GM18517 (cell line): ENCODE results near the gene ALAS1.
"Not testable (repeated sequence)": the region's sequence is repeated elsewhere in the genome, so short reads cannot be mapped to it uniquely, and the experiment has no call there.

Source experiments
- ATAC-seq: cut with Tn5 transposase; IDR thresholded peaks from one replicate; pipeline ENCODE4 v1.9.1; 2021; ENCODE audit warnings: mild to moderate bottlenecking, moderate library complexity; ENCODE audit not compliant: unreplicated experiment

ALAS1 gene

DNA sequence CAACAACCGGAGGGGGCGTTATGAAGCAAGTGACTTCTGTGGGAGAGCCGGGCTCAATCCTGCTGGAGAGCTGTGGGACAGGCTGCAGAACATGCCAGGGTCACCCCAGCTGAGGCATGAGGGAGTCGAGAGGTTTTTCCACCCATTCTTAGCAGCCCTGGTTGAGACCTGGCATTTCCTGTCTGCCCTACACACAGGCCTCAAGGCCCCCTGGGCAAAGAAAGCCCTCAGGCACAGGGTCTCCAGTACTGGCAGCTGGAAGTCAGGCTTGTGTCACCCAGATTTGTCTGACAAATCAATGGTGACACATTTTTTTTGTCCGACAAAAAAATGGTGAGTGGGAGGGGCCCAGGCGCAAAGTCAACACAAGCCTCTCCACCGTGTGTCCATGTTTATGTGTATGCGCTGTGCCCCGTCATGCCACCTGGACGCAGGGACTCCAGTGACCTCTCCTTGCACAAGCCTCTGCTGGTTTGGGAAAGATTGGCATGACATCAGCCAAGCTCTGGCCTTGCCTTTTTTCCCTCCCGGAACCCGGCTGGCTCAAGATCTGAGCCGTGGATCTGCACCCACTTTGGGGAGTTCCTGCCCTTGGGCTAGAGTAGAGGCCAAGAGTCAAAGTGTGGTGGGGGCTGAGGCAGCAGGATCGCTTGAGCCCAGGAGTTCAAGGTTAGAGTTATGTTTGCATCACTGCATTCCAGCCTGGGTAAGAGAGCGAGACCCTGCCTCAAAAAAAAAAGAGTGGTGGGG lies 20.8 kb upstream of the ALAS1 start:
- no peak for ATAC-seq

DNA sequence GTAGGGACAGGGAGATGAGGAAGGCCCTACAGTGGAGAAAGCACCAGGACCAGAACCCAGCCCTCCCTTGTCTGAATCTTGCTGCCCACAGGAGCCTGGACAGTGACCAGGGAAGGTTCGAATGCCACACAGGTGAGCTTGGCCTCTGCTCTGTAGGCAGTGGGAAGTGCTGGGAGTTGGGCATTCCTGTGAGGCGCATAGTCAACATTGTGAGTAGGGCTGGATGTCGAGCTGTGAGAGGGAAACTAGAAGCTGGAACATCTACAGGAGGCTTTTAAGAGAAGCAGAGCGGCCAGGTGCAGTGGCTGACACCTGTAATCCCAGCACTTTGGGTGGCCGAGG lies 20.3 kb upstream of the ALAS1 start:
- no peak for ATAC-seq

DNA sequence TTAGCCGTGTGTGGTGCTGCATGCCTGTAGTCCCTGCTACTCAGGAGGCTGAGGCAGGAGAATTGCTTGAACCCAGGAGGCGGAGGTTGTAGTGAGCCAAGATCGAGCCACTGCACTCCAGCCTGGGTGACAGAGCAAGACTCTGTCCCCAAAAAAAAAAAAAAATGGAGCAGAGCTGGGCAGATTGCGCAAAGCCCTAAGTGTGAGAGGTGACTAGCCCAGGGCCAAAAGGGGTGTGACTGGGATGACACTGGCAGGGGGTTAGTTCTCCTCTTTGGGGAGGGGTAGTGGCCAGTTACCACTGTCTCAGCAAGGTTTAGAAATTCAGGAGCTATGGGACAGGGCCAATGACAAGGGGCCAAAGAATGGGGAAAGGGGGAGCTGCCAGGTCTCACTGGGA lies 19.8 kb upstream of the ALAS1 start:
- ATAC-seq, result not testable (repeated sequence)

DNA sequence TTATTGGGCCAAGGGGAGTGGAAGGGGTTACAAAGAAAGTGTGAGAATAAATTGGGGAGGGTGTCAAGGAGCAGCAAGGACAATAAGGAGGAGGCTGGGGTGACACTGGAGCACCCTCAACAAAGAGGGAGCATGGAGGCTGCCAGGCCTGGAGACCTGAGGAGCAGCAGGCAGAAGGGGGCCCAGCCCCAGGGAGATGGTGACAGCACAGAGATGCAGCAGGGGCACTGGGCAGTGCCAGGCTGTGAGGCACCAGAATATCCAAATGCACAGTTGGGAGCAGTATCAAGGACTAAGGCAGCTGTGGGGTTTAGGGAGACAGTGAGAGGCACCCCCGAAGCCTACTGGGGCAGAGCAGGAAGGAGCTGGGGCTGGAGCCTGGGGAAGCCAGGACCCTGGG lies 19.4 kb upstream of the ALAS1 start:
- ATAC-seq, result no peak

- ATAC-seq, result no peak
Measured at GRCh38 chr3:52181543-52181942, 16.4 kb upstream of the ALAS1 start.

DNA sequence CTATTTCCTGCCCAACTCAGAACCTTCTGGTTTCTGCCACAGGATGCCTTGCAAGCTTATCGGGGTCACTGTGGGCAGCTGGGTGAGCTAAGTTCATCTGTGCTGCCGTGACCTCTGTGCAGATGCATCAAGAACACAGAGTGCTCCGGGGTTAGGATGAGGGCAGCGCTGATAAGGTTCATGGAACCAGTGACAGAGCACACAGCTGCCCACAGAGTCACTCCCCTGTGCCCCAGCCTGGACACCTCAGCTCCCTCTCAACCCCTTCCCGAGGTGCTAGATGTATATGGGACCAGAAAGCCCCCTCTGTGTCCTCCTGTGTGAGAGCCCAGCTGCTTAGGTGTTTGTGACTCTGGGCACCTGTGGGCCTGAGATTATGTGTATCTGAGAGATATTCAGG lies 15.8 kb upstream of the ALAS1 start:
- ATAC-seq, result no peak

- no peak for ATAC-seq
Measured at GRCh38 chr3:52182691-52183090, 15.3 kb upstream of the ALAS1 start.

DNA sequence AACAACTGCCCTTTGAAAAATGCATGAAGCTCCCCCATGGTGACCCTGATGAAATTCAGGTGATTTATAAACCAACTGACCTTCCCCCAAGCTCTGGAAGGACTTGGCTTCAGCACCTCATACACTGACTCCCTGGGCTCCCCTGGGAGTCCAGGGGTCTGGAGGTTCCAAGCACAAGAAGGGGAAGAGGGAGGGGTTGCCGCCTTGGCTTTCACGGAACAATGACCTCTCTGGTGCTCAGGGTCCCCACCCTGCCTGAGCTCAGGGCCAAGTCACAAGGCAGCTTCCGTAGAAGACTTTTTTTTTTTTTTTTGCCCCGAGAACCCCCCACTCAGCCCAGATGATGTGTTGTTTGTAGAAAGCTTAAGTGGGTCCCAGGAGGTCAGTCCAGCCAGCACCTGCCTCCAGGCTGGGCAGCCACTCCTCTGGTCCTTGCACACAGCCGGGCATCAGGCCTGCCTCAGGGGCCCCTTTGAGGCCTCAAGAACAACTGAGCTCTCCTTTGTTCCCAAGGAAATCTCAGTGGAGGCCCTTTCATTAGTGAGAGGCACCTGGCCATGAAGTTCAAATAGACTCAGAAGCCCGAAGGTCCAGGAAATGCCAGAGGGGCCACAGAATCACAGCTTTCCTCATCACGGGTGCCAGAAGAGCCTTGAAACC lies 14.0 kb upstream of the ALAS1 start:
- ATAC-seq, result no peak

GRCh38 chr3:52184690-52185089 lies 13.3 kb upstream of the ALAS1 start:
- ATAC-seq, result no peak

- no peak for ATAC-seq
Measured at GRCh38 chr3:52185311-52185710, 12.6 kb upstream of the ALAS1 start.

DNA sequence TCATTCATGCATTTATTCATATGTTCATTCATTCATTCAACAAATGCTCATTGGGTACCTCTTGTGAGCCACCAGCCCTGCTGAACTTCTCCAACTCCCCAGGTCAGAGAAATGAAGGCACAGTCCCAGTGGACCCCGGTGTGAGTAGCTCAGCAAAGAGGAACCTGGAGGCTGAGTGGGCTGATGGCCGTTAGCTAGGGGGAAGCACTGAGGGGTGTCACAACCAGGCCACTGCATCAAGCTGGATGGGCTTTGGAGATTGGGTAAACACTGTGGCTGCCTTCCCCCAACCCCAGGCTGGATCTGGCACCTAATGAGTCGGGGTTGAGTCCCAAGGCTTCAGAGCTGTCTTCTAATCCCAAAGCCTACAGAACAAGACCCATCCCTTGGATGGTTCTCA lies 12.1 kb upstream of the ALAS1 start:
- ATAC-seq, result no peak

GRCh38 chr3:52186729-52187128 lies 11.2 kb upstream of the ALAS1 start:
- no peak for ATAC-seq

DNA sequence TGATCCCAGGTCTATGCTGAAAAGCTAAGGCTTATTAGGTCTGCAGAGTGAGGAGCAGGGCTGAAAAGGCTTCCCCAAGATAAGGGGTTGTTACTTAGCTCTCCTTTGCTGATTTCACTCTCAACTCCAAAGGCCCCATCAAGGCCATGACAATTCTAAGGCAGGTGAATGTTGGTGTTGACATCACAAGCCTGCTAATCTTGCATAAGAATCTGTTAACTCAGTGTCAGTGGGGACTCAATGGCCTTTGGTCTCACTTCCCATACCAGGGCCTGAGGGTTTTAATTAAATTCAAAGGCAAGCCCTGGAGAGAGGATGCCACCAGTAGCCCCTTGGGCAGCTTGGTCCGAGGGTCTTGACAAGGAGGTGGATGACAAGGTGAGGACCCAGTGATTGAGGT lies 9.4 kb upstream of the ALAS1 start:
- ATAC-seq, result no peak

DNA sequence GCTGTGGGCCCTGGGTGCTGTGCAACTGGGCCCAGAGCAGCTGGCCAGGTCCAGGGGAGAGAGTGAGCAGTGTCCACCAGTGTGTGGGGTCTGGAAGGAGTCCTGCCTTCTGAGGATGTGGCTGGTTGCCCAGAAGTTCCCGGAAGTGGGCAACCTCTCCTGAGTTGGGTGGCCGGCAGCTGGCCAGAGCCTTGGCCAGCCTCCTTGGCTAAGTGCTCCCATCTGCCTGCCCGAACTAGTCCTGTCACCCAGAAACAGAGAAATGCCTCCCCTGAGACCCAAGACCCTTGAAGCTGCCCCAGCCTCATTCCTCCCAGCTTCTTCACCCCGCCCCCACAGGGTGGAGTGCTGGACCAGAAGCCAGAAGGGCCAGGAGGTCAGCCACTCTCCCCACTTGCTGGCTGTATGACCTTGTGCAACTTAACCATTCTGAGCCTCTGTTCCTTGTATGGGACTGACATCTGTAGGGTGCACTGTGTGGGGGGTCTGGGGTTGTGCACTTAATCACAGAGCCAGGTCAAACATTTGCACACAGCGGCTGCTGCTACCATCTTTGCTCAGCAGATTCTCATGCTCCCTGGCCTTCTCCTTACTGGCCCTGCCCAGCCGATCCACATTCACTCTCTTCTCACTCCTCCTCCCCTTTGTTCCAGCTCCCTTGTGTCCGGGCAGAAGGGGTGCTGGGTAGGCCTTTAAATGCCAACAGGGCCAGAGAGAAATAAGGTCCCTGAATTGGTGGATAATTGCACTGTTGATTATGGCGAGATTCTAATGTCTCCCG lies 7.5 kb upstream of the ALAS1 start:
- ATAC-seq, result no peak

GRCh38 chr3:52191663-52192062 lies 6.3 kb upstream of the ALAS1 start:
- no peak for ATAC-seq

- no peak for ATAC-seq
Measured at GRCh38 chr3:52193065-52193464, 4.9 kb upstream of the ALAS1 start.

- no peak for ATAC-seq
Measured at GRCh38 chr3:52194485-52195290, 3.3 kb upstream of the ALAS1 start.

GRCh38 chr3:52195291-52195597 lies 2.7 kb upstream of the ALAS1 start:
- ATAC-seq, result no peak

- no peak for ATAC-seq
Measured at GRCh38 chr3:52195823-52196331, 2.1 kb upstream of the ALAS1 start.

DNA sequence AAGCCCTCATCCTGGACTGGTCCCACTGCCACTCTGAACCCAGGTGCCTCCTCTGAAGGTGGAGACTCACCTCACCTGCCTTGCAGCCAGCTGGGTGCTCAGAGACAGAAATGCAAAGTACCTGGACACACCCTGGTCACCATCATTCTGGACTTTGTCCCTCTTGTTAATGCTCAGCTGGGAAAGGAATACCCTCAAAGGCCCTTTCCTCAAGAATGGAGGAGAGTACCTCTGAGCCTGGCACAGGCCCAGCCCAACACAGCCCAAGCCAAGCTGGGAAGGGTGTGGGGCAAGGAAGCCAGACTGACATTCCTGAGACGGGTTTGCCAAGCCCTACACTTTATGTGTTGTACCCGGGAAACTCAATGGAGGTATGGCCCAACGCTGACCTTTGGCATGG lies 983 bp upstream of the ALAS1 start:
- ATAC-seq, result no peak

DNA sequence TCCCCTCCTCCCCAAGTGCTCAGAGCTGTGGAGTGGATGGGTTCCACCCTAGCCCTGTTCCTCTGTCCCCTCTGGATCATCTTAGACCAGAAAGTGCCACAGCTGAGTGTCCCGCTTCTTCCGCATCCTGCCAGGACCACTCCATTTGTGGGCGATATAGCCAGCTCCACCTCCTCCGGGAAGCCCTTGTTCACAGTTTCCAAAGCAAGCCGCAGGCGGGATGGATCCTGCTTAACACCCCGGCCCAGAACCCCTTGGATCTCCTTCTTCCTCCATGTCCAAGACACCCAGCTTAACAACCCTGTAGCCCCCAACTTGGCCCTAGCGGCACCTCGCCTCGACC lies 490 bp upstream of the ALAS1 start:
- ATAC-seq, result no peak
